ENCODE data around the gene CLPTM1L.
"Not testable (repeated sequence)": the region's sequence is repeated elsewhere in the genome, so short reads cannot be mapped to it uniquely, and the experiment has no call there.

CLPTM1L gene

GRCh38 chr5:1380011-1380817, 35.3 kb upstream of the CLPTM1L start:
- DNase-seq = peak; percentile 18 to 65 (median 39)

- no peak for DNase-seq
Observed at GRCh38 chr5:1378866-1379659, 34.2 kb upstream of the CLPTM1L start.

GRCh38 chr5:1378096-1378495, 33.2 kb upstream of the CLPTM1L start:
- DNase-seq = no peak

- no peak for DNase-seq
Observed at GRCh38 chr5:1376981-1377380, 32.1 kb upstream of the CLPTM1L start.

GRCh38 chr5:1375871-1376810, 31.2 kb upstream of the CLPTM1L start:
- DNase-seq = no peak

- no peak for DNase-seq
Observed at GRCh38 chr5:1374679-1375055, 29.8 kb upstream of the CLPTM1L start.

- DNase-seq = peak in 2 of 5 experiments; percentile 27 to 41
Observed at GRCh38 chr5:1374030-1374678, 29.3 kb upstream of the CLPTM1L start.

GRCh38 chr5:1371972-1372342, 27.1 kb upstream of the CLPTM1L start:
- DNase-seq = not testable (repeated sequence)

- no peak for DNase-seq
Observed at GRCh38 chr5:1371218-1371971, 26.5 kb upstream of the CLPTM1L start.

- DNase-seq = no peak
Observed at GRCh38 chr5:1370006-1370405, 25.1 kb upstream of the CLPTM1L start.

GRCh38 chr5:1368756-1369155, 23.9 kb upstream of the CLPTM1L start:
- DNase-seq = no peak

- no peak for DNase-seq
Observed at GRCh38 chr5:1368236-1368635, 23.3 kb upstream of the CLPTM1L start.

GRCh38 chr5:1367149-1367548, 22.2 kb upstream of the CLPTM1L start:
- no peak for DNase-seq

- no peak for DNase-seq
Observed at GRCh38 chr5:1366514-1366913, 21.6 kb upstream of the CLPTM1L start.

- DNase-seq = no peak
Observed at GRCh38 chr5:1364211-1364610, 19.3 kb upstream of the CLPTM1L start.

- no peak for DNase-seq
Observed at GRCh38 chr5:1363581-1363980, 18.7 kb upstream of the CLPTM1L start.

- no peak for DNase-seq
Observed at GRCh38 chr5:1363160-1363559, 18.3 kb upstream of the CLPTM1L start.

GRCh38 chr5:1362242-1363015, 17.5 kb upstream of the CLPTM1L start:
- no peak for DNase-seq

- no peak for DNase-seq
Observed at GRCh38 chr5:1360861-1361260, 16.0 kb upstream of the CLPTM1L start.

GRCh38 chr5:1360367-1360766, 15.5 kb upstream of the CLPTM1L start:
- not testable (repeated sequence) for DNase-seq

GRCh38 chr5:1359713-1360112, 14.8 kb upstream of the CLPTM1L start:
- DNase-seq = no peak
